Measurements from ENCODE around the gene SPAG9. TPM values are rescaled to one million over a fixed set of nuclear protein-coding genes. Genes with fewer than 3 reads are reported as not detected.

SPAG9 gene
- total RNA-seq, 6 experiments from 2014 or later: 35.2 to 49.7 (median 43.3) TPM

GRCh38 chr17:50954641-50955121 lies 166.0 kb downstream of the SPAG9 start:
- Histone ChIP-seq H3K4me3 (no peak overlapping the region), H3K36me3 (no peaks in the 10 kb centered on the region), H3K27ac (no peak overlapping the region), H3K27me3 (no peaks in the 10 kb centered on the region), H3K9me3 (no peaks in the 10 kb centered on the region), H3K4me1 (peaks cover 0 to 17% (median 10%) of the 10 kb centered on the region in 4 donors)
- WGBS (ENCODE audit: insufficient coverage, low coverage, low lambda C conversion rate, missing lambda C conversion rate): 83% methylated on average over 4 of the region's 8 CpGs
- DNase-seq (peak in 1 of 3 donors; percentile 44), ATAC-seq (no peak)
- intact Hi-C loops (cut with DNase I): loop anchor here (5.0 to 10.0 kb wide), 3 partner anchors 102 to 170 kb away; no protein-coding TSS in a partner anchor
- no peak for TF ChIP-seq POLR2A (IDR thresholded peaks at IDR 0.05)
- TF ChIP-seq, protein P1, sequence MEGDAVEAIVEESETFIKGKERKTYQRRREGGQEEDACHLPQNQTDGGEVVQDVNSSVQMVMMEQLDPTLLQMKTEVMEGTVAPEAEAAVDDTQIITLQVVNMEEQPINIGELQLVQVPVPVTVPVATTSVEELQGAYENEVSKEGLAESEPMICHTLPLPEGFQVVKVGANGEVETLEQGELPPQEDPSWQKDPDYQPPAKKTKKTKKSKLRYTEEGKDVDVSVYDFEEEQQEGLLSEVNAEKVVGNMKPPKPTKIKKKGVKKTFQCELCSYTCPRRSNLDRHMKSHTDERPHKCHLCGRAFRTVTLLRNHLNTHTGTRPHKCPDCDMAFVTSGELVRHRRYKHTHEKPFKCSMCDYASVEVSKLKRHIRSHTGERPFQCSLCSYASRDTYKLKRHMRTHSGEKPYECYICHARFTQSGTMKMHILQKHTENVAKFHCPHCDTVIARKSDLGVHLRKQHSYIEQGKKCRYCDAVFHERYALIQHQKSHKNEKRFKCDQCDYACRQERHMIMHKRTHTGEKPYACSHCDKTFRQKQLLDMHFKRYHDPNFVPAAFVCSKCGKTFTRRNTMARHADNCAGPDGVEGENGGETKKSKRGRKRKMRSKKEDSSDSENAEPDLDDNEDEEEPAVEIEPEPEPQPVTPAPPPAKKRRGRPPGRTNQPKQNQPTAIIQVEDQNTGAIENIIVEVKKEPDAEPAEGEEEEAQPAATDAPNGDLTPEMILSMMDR (IDR thresholded peaks at IDR 0.05): no peak

DNA sequence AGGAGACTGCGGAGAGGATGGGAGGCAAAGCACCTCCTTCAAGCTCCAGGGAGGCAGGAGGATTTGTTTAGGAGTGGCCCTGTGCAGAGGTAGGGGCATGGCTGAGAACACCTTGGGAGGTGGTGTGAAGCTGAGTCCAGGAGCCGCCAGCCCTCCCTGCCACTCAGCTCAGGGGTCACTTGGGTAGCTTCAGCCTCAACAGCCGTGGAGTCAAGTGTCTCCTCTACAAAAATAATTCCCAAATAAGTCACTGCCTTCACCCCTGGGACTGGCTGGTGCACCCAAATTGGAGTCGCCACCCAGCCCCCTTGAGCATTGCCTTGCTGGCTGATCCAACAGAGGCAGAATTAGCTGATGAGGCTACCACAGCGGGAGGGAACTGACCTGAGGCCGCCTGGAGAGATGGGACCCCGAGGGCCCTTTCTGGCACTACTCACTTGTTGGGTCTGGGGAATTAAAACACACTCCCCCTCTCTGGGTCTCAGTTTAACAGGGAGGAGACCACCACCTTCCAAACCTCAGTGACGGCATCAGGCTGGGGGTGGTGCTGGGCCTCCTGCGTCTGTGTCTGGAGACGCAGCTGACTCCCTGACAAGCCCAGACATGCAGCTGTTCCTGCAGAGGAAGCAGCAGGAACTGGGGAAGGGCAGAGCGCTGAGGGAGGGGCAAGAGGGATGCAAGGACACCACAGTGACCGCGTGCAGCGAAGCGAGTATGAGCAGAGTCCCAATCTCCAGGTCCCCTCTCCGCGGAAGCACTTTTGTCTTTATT lies 166.7 kb downstream of the SPAG9 start:
- no peak for TF ChIP-seq POLR2A (IDR thresholded peaks at IDR 0.05)
- TF ChIP-seq, protein P1 (IDR thresholded peaks at IDR 0.05): peak in 1 of 4 donors; percentile 3
- Histone ChIP-seq H3K9me3 (no peaks in the 10 kb centered on the region), H3K27me3 (no peaks in the 10 kb centered on the region), H3K4me1 (peaks cover 0 to 24% (median 15%) of the 10 kb centered on the region in 4 donors), H3K36me3 (no peaks in the 10 kb centered on the region), H3K27ac (peak overlapping the region in 1 of 3 donors; percentile 13), H3K4me3 (no peak overlapping the region)
- ATAC-seq (no peak), DNase-seq (peak in 1 of 3 donors; percentile 52)
- 42% methylated on average over 11 of the region's 17 CpGs for WGBS (ENCODE audit: insufficient coverage, low coverage, low lambda C conversion rate, missing lambda C conversion rate)
- intact Hi-C loops (cut with DNase I): loop anchor here in 1 of 2 donors (5.0 to 10.0 kb wide), 2 partner anchors 102 to 169 kb away; no protein-coding TSS in a partner anchor

DNA sequence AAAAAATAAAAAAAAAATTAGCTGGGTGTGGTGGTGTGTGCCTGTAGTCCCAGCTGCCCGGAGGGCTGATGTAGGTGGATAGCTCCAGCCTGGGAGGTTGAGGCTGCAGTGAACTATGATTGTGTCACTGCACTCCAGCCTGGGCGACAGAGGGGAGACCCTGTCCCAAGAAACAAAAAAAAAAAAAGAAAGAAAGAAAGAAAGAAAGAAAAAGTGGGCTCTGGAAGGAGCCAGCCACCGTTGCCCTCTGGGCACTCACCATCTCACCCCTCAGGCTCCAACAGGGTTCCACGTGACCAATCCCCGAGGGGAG lies 167.2 kb downstream of the SPAG9 start:
- WGBS (ENCODE audit: insufficient coverage, low coverage, low lambda C conversion rate, missing lambda C conversion rate): 80% methylated on average over 4 of the region's 5 CpGs
- DNase-seq (peak in 1 of 3 donors; percentile 37), ATAC-seq (no peak)
- Histone ChIP-seq H3K9me3 (no peaks in the 10 kb centered on the region), H3K27me3 (no peaks in the 10 kb centered on the region), H3K4me3 (no peak overlapping the region), H3K27ac (peak overlapping the region in 1 of 3 donors; percentile 13), H3K4me1 (peaks cover 0 to 29% (median 17%) of the 10 kb centered on the region in 4 donors), H3K36me3 (no peaks in the 10 kb centered on the region)
- TF ChIP-seq, protein P1 (IDR thresholded peaks at IDR 0.05): no peak
- intact Hi-C loops (cut with DNase I): loop anchor here in 1 of 2 donors (5.0 to 10.0 kb wide), 2 partner anchors 101 to 169 kb away; no protein-coding TSS in a partner anchor

DNA sequence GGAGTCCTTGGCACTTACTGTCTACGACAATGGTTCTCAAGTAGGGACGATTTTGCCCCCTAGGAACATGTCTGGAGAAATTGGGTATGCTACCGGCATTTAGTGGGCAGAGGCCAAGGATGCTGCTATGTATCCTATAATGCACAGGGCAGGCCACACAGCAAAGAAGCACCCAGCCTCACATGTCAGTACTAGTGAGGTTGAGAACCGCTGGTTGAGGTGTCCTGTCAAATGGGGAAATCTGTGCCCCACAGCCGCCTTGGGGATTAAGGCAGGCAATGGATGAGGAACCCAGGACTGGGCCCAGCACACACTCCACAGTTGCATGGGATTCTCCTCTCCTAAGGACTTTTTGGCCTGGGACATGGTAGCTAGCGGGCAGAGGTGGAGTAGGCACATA lies 167.8 kb downstream of the SPAG9 start:
- Histone ChIP-seq H3K27ac (no peak overlapping the region), H3K4me3 (no peak overlapping the region), H3K27me3 (no peaks in the 10 kb centered on the region), H3K9me3 (no peaks in the 10 kb centered on the region), H3K4me1 (peaks cover 0 to 35% (median 21%) of the 10 kb centered on the region in 4 donors), H3K36me3 (no peaks in the 10 kb centered on the region)
- TF ChIP-seq, protein P1 (IDR thresholded peaks at IDR 0.05): no peak
- TF ChIP-seq POLR2A (IDR thresholded peaks at IDR 0.05): no peak
- intact Hi-C loops (cut with DNase I): loop anchor here in 1 of 2 donors (5.0 to 10.0 kb wide), 2 partner anchors 101 to 168 kb away; no protein-coding TSS in a partner anchor
- DNase-seq (peak in 1 of 3 donors; percentile 42), ATAC-seq (no peak)
- WGBS (ENCODE audit: insufficient coverage, low coverage, low lambda C conversion rate, missing lambda C conversion rate): 84% methylated on average over 2 of the region's 6 CpGs
